Spleen (tissue), 7 donors: Measurements from ENCODE around the gene LINGO4.

ENCODE experiments used
- POLR2A ChIP-seq, 3 donors: fragments of 450-650 bp; IDR thresholded peaks; one replicate each; pipeline ENCODE4 v1.5.1; 2017; ENCODE audit warnings: antibody characterized with exemption in 3 of 3, mild to moderate bottlenecking in 1 of 3
- POLR2AphosphoS5 ChIP-seq, 3 donors: sonication (generic); formaldehyde crosslinking; IDR thresholded peaks; one replicate each; pipeline ENCODE4 v1.5.1; 2017; ENCODE audit warnings: antibody characterized with exemption in 3 of 3
- TF ChIP-seq, protein P1 (sequence below), 11 experiments: fragments of 200-600 bp in 7 of 11; fragments of 450-650 bp in 4 of 11; sonication (generic) in 4 of 11; IDR thresholded peaks in 8 of 11; conservative IDR thresholded peaks in 3 of 11; 1 replicate in 7 of 11; 2 replicates in 4 of 11; pipeline versions ENCODE4 v1.4.0 to v1.8.0; 2016 to 2021; ENCODE audit warnings: antibody characterized with exemption in 11 of 11, inconsistent platforms in 4 of 11, mild to moderate bottlenecking in 1 of 11
- donor health status: DM: no; HTN: no; CAD: no; lungs with moderate emphysema.
- donor health status: DM: no; HTN: no; CAD: no.
- donor health status: DM: no; HTN: no; CAD: no.

DNA sequence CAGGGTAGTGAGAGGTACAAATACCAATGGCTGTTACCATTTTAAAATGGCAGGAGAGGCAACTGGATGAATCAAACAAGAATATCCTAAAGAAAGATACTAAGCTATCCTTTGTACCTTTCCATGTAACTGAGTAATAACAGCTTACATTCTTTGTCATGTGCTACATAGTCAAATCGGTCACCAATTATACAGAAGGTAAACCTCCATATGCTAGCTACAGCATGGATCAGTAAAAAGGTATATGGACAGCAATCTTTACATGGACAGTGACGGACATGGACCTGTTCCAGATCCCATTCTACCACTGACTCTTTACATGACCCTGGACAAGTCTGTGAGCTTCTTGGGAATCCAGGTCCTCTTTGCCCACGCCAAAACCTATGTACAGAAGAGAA is 28.6 kb downstream of the LINGO4 start:
- TF ChIP-seq POLR2AphosphoS5 (IDR thresholded peaks at IDR 0.05): no peak
- TF ChIP-seq POLR2A (IDR thresholded peaks at IDR 0.05): no peak
- TF ChIP-seq, protein P1, sequence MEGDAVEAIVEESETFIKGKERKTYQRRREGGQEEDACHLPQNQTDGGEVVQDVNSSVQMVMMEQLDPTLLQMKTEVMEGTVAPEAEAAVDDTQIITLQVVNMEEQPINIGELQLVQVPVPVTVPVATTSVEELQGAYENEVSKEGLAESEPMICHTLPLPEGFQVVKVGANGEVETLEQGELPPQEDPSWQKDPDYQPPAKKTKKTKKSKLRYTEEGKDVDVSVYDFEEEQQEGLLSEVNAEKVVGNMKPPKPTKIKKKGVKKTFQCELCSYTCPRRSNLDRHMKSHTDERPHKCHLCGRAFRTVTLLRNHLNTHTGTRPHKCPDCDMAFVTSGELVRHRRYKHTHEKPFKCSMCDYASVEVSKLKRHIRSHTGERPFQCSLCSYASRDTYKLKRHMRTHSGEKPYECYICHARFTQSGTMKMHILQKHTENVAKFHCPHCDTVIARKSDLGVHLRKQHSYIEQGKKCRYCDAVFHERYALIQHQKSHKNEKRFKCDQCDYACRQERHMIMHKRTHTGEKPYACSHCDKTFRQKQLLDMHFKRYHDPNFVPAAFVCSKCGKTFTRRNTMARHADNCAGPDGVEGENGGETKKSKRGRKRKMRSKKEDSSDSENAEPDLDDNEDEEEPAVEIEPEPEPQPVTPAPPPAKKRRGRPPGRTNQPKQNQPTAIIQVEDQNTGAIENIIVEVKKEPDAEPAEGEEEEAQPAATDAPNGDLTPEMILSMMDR (IDR thresholded peaks at IDR 0.05 in 8 of 11, conservative IDR thresholded peaks at IDR 0.05 in 3 of 11): no peak
